Esophagus squamous epithelium (tissue), 4 donors: ENCODE measurements around the gene PGLYRP4.

ENCODE experiments used
- CTCF ChIP-seq, 6 experiments: fragments of 450-650 bp in 4 of 6; fragments of 200-600 bp in 2 of 6; sonication (generic) in 2 of 6; IDR thresholded peaks; one replicate each; pipeline ENCODE4 v1.5.1; 2016 to 2019; ENCODE audit warnings: antibody characterized with exemption in 6 of 6, mild to moderate bottlenecking in 4 of 6, moderate library complexity in 4 of 6
- POLR2A ChIP-seq, 4 donors: fragments of 450-650 bp; IDR thresholded peaks; one replicate each; pipeline ENCODE4 v1.6.1; 2017; ENCODE audit warnings: antibody characterized with exemption in 4 of 4, mild to moderate bottlenecking in 4 of 4, moderate library complexity in 3 of 4

DNA sequence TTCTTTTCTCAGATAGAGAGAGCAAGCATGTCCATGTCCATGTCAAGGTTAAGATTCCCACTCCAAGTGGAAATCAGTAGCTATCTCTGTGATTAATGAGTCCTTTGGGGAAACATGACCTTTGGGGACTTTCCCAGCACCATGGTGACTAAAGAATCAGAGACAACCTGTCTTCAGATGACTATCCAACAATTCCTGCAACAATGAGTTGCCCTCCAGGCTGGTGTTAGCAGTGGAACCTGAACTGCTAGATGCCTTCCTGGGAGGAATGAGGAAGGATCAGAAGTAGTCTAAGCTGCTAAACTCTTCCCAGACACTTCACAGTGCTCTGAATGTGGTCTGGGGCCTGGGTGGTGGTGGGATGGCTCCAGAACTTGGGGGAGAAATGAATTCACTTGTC, 15.5 kb upstream of the PGLYRP4 start:
- no peak for TF ChIP-seq CTCF (IDR thresholded peaks at IDR 0.05)
- no peak for TF ChIP-seq POLR2A (IDR thresholded peaks at IDR 0.05)
